Measurements from ENCODE around the gene CDK5. TPM values are rescaled to one million over a fixed set of nuclear protein-coding genes. Genes with fewer than 3 reads are reported as not detected.

CDK5 gene
- total and polyA plus RNA-seq, 9 of the 15 experiments (the other 6 are each of a cell fraction or from before 2014, with no cell fraction given): 3.2 to 38.0 (median 27.5) TPM

DNA sequence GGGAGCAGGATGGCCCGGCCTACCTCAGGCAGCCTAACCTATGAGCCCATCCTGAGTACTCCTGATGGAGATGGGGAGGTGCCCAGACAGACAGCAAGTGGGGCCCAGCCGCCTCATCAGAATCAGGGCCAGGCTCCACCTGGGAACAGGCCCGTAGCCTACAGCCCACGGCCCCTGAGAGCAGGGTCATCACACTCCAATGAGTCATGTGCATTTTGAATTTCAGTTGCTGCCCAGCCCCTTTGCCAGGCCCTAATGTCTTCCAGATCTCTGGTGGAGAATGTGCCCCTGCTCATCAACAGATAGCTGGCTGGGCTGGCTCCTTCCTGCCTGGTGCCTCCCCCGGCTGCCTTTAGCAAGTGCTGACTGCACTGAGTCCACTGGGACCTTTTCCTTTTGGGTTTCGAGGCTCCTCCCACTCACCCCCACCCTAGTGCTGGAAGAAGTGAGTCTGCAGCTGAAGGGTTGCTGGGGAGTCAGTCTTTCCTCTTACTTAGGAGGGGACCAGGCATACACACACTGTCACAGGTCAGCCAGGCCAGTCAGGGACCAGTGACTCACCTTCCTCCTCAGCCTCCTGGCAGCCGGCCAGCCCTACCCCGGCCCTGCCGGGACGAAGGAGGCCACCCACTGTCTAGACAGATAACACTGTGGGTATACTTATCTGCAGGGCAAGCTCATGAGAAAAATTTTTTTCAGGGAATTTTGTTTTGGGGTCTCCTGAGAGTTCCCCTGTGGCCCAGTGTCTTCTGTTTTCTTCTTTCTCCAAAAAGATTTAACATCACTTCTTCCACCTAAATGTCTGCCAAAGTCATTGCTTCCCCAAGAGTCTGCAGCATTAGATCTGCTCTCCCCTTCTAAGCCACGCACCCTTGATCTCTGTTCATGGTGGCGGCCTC is 18.5 kb downstream of the CDK5 start (continued):
- TF ChIP-seq, protein P1, sequence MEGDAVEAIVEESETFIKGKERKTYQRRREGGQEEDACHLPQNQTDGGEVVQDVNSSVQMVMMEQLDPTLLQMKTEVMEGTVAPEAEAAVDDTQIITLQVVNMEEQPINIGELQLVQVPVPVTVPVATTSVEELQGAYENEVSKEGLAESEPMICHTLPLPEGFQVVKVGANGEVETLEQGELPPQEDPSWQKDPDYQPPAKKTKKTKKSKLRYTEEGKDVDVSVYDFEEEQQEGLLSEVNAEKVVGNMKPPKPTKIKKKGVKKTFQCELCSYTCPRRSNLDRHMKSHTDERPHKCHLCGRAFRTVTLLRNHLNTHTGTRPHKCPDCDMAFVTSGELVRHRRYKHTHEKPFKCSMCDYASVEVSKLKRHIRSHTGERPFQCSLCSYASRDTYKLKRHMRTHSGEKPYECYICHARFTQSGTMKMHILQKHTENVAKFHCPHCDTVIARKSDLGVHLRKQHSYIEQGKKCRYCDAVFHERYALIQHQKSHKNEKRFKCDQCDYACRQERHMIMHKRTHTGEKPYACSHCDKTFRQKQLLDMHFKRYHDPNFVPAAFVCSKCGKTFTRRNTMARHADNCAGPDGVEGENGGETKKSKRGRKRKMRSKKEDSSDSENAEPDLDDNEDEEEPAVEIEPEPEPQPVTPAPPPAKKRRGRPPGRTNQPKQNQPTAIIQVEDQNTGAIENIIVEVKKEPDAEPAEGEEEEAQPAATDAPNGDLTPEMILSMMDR (IDR thresholded peaks at IDR 0.05 in 2 of 3, conservative IDR thresholded peaks at IDR 0.05 in 1 of 3; ENCODE audit: insufficient read depth in 2 of 3, low read depth in 1 of 3, low read length in 3 of 3): peak in 1 of 3 experiments; percentile 7; a peak in 1 of 6 replicates
- no peak for TF ChIP-seq POLR3G (IDR thresholded peaks at IDR 0.05; ENCODE audit: extremely low read depth, insufficient read length, insufficient replicate concordance)
- no peak for TF ChIP-seq TFAM (CRISPR knock-in tag; conservative IDR thresholded peaks at IDR 0.05)
- TF ChIP-seq NRF1 (conservative IDR thresholded peaks at IDR 0.05 in 1 of 2, IDR thresholded peaks at IDR 0.05 in 1 of 2): peak; percentile 61 to 71
- peak; percentile 77 for TF ChIP-seq ZNF384 (IDR thresholded peaks at IDR 0.05; ENCODE audit: low read depth, low read length)
- TF ChIP-seq, protein P2, sequence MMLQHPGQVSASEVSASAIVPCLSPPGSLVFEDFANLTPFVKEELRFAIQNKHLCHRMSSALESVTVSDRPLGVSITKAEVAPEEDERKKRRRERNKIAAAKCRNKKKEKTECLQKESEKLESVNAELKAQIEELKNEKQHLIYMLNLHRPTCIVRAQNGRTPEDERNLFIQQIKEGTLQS (IDR thresholded peaks at IDR 0.05): peak; percentile 99
- TF ChIP-seq, protein P2 (CRISPR knock-in tag; conservative IDR thresholded peaks at IDR 0.05): peak; percentile 97
- TF ChIP-seq MEF2A (IDR thresholded peaks at IDR 0.05; ENCODE audit: control insufficient read depth, low read depth, low read length): no peak
- TF ChIP-seq TEAD4 (IDR thresholded peaks at IDR 0.05; ENCODE audit: low read length): peak; percentile 92
- no peak for TF ChIP-seq TEAD4 (CRISPR knock-in tag; IDR thresholded peaks at IDR 0.05; ENCODE audit: borderline replicate concordance)
- TF ChIP-seq KDM5B (IDR thresholded peaks at IDR 0.05; ENCODE audit: insufficient replicate concordance, low read depth, low read length): peak; percentile 76
- TF ChIP-seq PML (IDR thresholded peaks at IDR 0.05; ENCODE audit: low read length): peak; percentile 86
- TF ChIP-seq, protein P3, sequence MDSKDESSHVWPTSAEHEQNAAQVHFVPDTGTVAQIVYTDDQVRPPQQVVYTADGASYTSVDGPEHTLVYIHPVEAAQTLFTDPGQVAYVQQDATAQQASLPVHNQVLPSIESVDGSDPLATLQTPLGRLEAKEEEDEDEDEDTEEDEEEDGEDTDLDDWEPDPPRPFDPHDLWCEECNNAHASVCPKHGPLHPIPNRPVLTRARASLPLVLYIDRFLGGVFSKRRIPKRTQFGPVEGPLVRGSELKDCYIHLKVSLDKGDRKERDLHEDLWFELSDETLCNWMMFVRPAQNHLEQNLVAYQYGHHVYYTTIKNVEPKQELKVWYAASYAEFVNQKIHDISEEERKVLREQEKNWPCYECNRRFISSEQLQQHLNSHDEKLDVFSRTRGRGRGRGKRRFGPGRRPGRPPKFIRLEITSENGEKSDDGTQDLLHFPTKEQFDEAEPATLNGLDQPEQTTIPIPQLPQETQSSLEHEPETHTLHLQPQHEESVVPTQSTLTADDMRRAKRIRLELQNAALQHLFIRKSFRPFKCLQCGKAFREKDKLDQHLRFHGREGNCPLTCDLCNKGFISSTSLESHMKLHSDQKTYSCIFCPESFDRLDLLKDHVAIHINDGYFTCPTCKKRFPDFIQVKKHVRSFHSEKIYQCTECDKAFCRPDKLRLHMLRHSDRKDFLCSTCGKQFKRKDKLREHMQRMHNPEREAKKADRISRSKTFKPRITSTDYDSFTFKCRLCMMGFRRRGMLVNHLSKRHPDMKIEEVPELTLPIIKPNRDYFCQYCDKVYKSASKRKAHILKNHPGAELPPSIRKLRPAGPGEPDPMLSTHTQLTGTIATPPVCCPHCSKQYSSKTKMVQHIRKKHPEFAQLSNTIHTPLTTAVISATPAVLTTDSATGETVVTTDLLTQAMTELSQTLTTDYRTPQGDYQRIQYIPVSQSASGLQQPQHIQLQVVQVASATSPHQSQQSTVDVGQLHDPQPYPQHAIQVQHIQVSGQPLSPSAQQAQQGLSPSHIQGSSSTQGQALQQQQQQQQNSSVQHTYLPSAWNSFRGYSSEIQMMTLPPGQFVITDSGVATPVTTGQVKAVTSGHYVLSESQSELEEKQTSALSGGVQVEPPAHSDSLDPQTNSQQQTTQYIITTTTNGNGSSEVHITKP (IDR thresholded peaks at IDR 0.05; ENCODE audit: partially characterized antibody): peak; percentile 76
- TF ChIP-seq, protein P4, sequence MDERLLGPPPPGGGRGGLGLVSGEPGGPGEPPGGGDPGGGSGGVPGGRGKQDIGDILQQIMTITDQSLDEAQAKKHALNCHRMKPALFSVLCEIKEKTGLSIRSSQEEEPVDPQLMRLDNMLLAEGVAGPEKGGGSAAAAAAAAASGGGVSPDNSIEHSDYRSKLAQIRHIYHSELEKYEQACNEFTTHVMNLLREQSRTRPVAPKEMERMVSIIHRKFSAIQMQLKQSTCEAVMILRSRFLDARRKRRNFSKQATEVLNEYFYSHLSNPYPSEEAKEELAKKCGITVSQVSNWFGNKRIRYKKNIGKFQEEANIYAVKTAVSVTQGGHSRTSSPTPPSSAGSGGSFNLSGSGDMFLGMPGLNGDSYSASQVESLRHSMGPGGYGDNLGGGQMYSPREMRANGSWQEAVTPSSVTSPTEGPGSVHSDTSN (CRISPR knock-in tag; IDR thresholded peaks at IDR 0.05; ENCODE audit: low read depth): no peak
- TF ChIP-seq, protein P4 (tag; conservative IDR thresholded peaks at IDR 0.05; ENCODE audit: low read depth): no peak
- TF ChIP-seq SRF (CRISPR knock-in tag; IDR thresholded peaks at IDR 0.05): peak in 1 of 2 experiments; percentile 71; a peak in 1 of 4 replicates
- TF ChIP-seq FOXK2 (conservative IDR thresholded peaks at IDR 0.05 in 1 of 2, IDR thresholded peaks at IDR 0.05 in 1 of 2; ENCODE audit: low read depth in 2 of 2): peak; percentile 61 to 65; a peak in 2 of 4 replicates

All from K562 (cell line).